ENCODE results near the gene PCDHGA6. TPM values are rescaled to one million over a fixed set of nuclear protein-coding genes. Genes with fewer than 3 reads are reported as not detected.
"Not testable (repeated sequence)": the region's sequence is repeated elsewhere in the genome, so short reads cannot be mapped to it uniquely, and the experiment has no call there.

PCDHGA6 gene
- total and polyA plus RNA-seq, 5 donors from 2014 or later = not detected

GRCh38 chr5:141399555-141400258, 26.0 kb downstream of the PCDHGA6 start:
- Mint-ChIP-seq H3K9me3 (peaks cover 0 to 38% (median 10%) of the 10 kb centered on the region in 7 donors), H3K4me3 (no peak overlapping the region)

DNA sequence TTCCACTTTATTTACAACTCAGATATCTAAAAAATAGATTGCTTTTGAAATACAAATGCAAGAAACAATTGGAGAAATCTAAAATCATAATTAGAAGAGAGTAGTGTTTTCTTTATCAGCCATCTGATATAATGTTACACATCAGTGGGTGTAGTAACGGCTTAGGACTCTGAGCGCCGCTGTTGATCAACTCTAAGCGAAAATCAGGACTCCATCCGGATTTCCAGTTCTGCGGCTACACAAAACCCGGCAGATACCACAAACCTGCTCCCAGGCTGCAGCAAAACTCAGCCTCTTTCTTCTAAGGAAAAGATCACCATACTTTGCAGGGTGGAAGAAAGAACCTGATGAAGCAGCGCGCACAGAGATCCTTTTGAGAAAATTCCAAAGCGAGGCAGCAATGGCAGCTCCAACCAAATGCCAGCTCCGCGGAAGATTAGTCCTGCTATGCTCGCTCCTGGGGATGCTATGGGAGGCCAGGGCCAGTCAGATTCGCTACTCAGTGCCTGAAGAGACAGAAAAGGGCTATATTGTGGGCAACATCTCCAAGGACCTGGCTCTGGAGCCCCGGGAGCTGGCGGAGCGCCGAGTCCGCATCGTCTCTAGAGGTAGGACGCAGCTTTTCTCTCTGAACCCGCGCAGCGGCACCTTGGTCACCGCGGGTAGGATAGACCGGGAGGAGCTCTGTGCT, 29.0 kb downstream of the PCDHGA6 start, which contains the start of gene PCDHGA9:
Gene PCDHGA9 (plus strand): TSS at position 226 of the 691 bp plus-strand sequence. CDS start 175 bp downstream, at position 401.
- ATAC-seq (ENCODE audit: low read depth in 2 of 2) (no peak), DNase-seq (no peak)
- peaks cover 24 to 35% of the 10 kb centered on the region in 2 experiments for H3K9me3 ChIP-seq (ENCODE audit: control insufficient read depth in 2 of 2, low read length in 2 of 2)
- Mint-ChIP-seq H3K9me3 (peaks cover 0 to 29% (median 7%) of the 10 kb centered on the region in 7 donors), H3K36me3 (peaks cover 8% of the 10 kb centered on the region), H3K27me3 (peaks cover 60% of the 10 kb centered on the region), H3K4me3 (peak within 1 kb of the TSS; percentile 27 to 52 (median 34)), H3K27ac (no peak within 1 kb of the TSS), H3K4me1 (peaks cover 0 to 6% (median 0%) of the 10 kb centered on the region in 4 donors)
- H3K36me3 ChIP-seq (ENCODE audit: control insufficient read depth, insufficient read depth, low read length) = no peaks in the 10 kb centered on the region
- no peaks in the 10 kb centered on the region for H3K4me1 ChIP-seq (ENCODE audit: control insufficient read depth, insufficient read depth, low read length, poor library complexity, severe bottlenecking)
- peaks cover 38% of the 10 kb centered on the region for H3K27me3 ChIP-seq (ENCODE audit: control insufficient read depth, insufficient read depth, low read length)
- H3K4me3 ChIP-seq (ENCODE audit: low read depth, low read length) = no peak within 1 kb of the TSS
- no peak within 1 kb of the TSS for H3K27ac ChIP-seq (ENCODE audit: insufficient read depth, low read length, poor library complexity, severe bottlenecking)

More at GRCh38 chr5:141399555-141400258, 26.0 kb downstream of the PCDHGA6 start:
- no peak for ATAC-seq (ENCODE audit: low read depth in 2 of 2)
- Histone ChIP-seq H3K4me3 (ENCODE audit: low read depth, low read length) (no peak overlapping the region), H3K4me1 (ENCODE audit: control insufficient read depth, insufficient read depth, low read length, poor library complexity, severe bottlenecking) (no peaks in the 10 kb centered on the region), H3K27me3 (ENCODE audit: control insufficient read depth, insufficient read depth, low read length) (peaks cover 21% of the 10 kb centered on the region), H3K36me3 (ENCODE audit: control insufficient read depth, insufficient read depth, low read length) (no peaks in the 10 kb centered on the region), H3K27ac (ENCODE audit: insufficient read depth, low read length, poor library complexity, severe bottlenecking) (no peak overlapping the region), H3K9me3 (ENCODE audit: control insufficient read depth in 2 of 2, low read length in 2 of 2) (peaks cover 20 to 29% of the 10 kb centered on the region in 2 experiments)
- Mint-ChIP-seq H3K27me3 (peaks cover 51% of the 10 kb centered on the region), H3K4me1 (peaks cover 0 to 6% (median 0%) of the 10 kb centered on the region in 4 donors), H3K36me3 (peaks cover 3% of the 10 kb centered on the region), H3K27ac (no peak overlapping the region)
- no peak for DNase-seq

DNA sequence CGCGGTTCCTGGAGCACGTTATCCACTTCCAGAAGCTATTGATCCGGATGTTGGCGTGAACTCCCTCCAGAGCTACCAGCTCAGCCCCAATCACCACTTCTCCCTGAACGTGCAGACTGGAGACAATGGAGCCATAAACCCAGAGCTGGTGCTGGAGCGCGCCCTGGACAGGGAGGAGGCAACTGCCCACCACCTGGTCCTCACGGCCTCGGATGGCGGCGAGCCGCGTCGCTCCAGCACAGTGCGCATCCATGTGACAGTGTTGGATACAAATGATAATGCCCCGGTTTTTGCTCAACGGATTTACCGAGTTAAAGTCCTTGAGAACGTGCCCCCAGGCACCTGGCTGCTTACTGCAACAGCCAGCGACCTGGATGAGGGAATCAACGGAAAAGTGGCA, 29.7 kb downstream of the PCDHGA6 start:
- no peaks in the 10 kb centered on the region for H3K4me1 ChIP-seq (ENCODE audit: control insufficient read depth, insufficient read depth, low read length, poor library complexity, severe bottlenecking)
- Mint-ChIP-seq H3K27me3 (peaks cover 64% of the 10 kb centered on the region), H3K36me3 (peaks cover 8% of the 10 kb centered on the region), H3K4me1 (peaks cover 0 to 8% (median 0%) of the 10 kb centered on the region in 4 donors), H3K9me3 (peaks cover 0 to 34% (median 10%) of the 10 kb centered on the region in 7 donors), H3K27ac (no peak overlapping the region), H3K4me3 (peak overlapping the region in 1 of 4 donors; percentile 9)
- H3K27ac ChIP-seq (ENCODE audit: insufficient read depth, low read length, poor library complexity, severe bottlenecking) = no peak overlapping the region
- no peaks in the 10 kb centered on the region for H3K36me3 ChIP-seq (ENCODE audit: control insufficient read depth, insufficient read depth, low read length)
- H3K9me3 ChIP-seq (ENCODE audit: control insufficient read depth in 2 of 2, low read length in 2 of 2) = peaks cover 24 to 42% of the 10 kb centered on the region in 2 experiments
- no peak for ATAC-seq (ENCODE audit: low read depth in 2 of 2)
- no peak overlapping the region for H3K4me3 ChIP-seq (ENCODE audit: low read depth, low read length)
- peaks cover 38% of the 10 kb centered on the region for H3K27me3 ChIP-seq (ENCODE audit: control insufficient read depth, insufficient read depth, low read length)
- no peak for DNase-seq

GRCh38 chr5:141407790-141408505, 34.3 kb downstream of the PCDHGA6 start, which contains the start of gene PCDHGB6:
Gene PCDHGB6, plus strand, starts transcription at chr5:141408021. Its CDS starts 182 bp downstream, at chr5:141408203.
- peaks cover 81% of the 10 kb centered on the region for H3K27me3 Mint-ChIP-seq
- Histone ChIP-seq H3K27me3 (ENCODE audit: control insufficient read depth, insufficient read depth, low read length) (peaks cover 39% of the 10 kb centered on the region), H3K9me3 (ENCODE audit: control insufficient read depth in 2 of 2, low read length in 2 of 2) (peaks cover 21 to 39% of the 10 kb centered on the region in 2 experiments)
- DNase-seq (peak in 1 of 3 donors; percentile 32), ATAC-seq (ENCODE audit: low read depth in 2 of 2) (peak in 1 of 2 donors; percentile 24)
- not testable (repeated sequence) for H3K4me3 ChIP-seq (ENCODE audit: low read depth, low read length); H3K27ac Mint-ChIP-seq; H3K4me1 Mint-ChIP-seq; H3K4me1 ChIP-seq (ENCODE audit: control insufficient read depth, insufficient read depth, low read length, poor library complexity, severe bottlenecking); H3K36me3 ChIP-seq (ENCODE audit: control insufficient read depth, insufficient read depth, low read length); H3K27ac ChIP-seq (ENCODE audit: insufficient read depth, low read length, poor library complexity, severe bottlenecking)
- H3K9me3 Mint-ChIP-seq = peaks cover 0 to 40% (median 13%) of the 10 kb centered on the region in 7 donors
- H3K4me3 Mint-ChIP-seq = peak within 1 kb of the TSS in 3 of 4 donors; percentile 31 to 58 (median 50)
- peaks cover 12% of the 10 kb centered on the region for H3K36me3 Mint-ChIP-seq

GRCh38 chr5:141409598-141410306, 36.1 kb downstream of the PCDHGA6 start:
- peaks cover 83% of the 10 kb centered on the region for H3K27me3 Mint-ChIP-seq
- Histone ChIP-seq H3K36me3 (ENCODE audit: control insufficient read depth, insufficient read depth, low read length) (no peaks in the 10 kb centered on the region), H3K9me3 (ENCODE audit: control insufficient read depth in 2 of 2, low read length in 2 of 2) (peaks cover 21 to 37% of the 10 kb centered on the region in 2 experiments), H3K27ac (ENCODE audit: insufficient read depth, low read length, poor library complexity, severe bottlenecking) (no peak overlapping the region), H3K4me1 (ENCODE audit: control insufficient read depth, insufficient read depth, low read length, poor library complexity, severe bottlenecking) (peaks cover 12% of the 10 kb centered on the region), H3K4me3 (ENCODE audit: low read depth, low read length) (no peak overlapping the region), H3K27me3 (ENCODE audit: control insufficient read depth, insufficient read depth, low read length) (peaks cover 52% of the 10 kb centered on the region)
- no peak overlapping the region for H3K27ac Mint-ChIP-seq
- H3K9me3 Mint-ChIP-seq = peaks cover 0 to 44% (median 13%) of the 10 kb centered on the region in 7 donors
- DNase-seq = no peak
- H3K36me3 Mint-ChIP-seq = peaks cover 17% of the 10 kb centered on the region
- peak overlapping the region in 1 of 4 donors; percentile 35 for H3K4me3 Mint-ChIP-seq
- ATAC-seq (ENCODE audit: low read depth in 2 of 2) = no peak
- H3K4me1 Mint-ChIP-seq = peaks cover 0 to 21% (median 16%) of the 10 kb centered on the region in 4 donors

- H3K27me3 ChIP-seq (ENCODE audit: control insufficient read depth, insufficient read depth, low read length) = peaks cover 53% of the 10 kb centered on the region
- peaks cover 17 to 44% of the 10 kb centered on the region in 2 experiments for H3K9me3 ChIP-seq (ENCODE audit: control insufficient read depth in 2 of 2, low read length in 2 of 2)
- Mint-ChIP-seq H3K27ac (no peak overlapping the region), H3K9me3 (peaks cover 0 to 44% (median 15%) of the 10 kb centered on the region in 7 donors), H3K36me3 (peaks cover 17% of the 10 kb centered on the region), H3K4me1 (peaks cover 0 to 21% (median 16%) of the 10 kb centered on the region in 4 donors), H3K4me3 (no peak overlapping the region), H3K27me3 (peaks cover 80% of the 10 kb centered on the region)
- no peak overlapping the region for H3K27ac ChIP-seq (ENCODE audit: insufficient read depth, low read length, poor library complexity, severe bottlenecking)
- no peak overlapping the region for H3K4me3 ChIP-seq (ENCODE audit: low read depth, low read length)
- ATAC-seq (ENCODE audit: low read depth in 2 of 2) (no peak), DNase-seq (no peak)
- peaks cover 12% of the 10 kb centered on the region for H3K4me1 ChIP-seq (ENCODE audit: control insufficient read depth, insufficient read depth, low read length, poor library complexity, severe bottlenecking)
- H3K36me3 ChIP-seq (ENCODE audit: control insufficient read depth, insufficient read depth, low read length) = no peaks in the 10 kb centered on the region
Measured at GRCh38 chr5:141411575-141411974, 37.9 kb downstream of the PCDHGA6 start.

Data from CD4-positive, CD25-positive, alpha-beta regulatory T cell (primary cell).